CD14-positive monocyte (primary cell): ENCODE data around the gene UGGT1. TPM values are rescaled to one million over a fixed set of nuclear protein-coding genes. Genes with fewer than 3 reads are reported as not detected.

Experiments
- DNase-seq, 3 donors: peaks; one replicate each; pipeline ENCODE4 v3.0.0-alpha.2; 2011 to 2022
- H2AFZ ChIP-seq: 2 replicates; pipeline ENCODE4 v1.6.0; 2012; ENCODE audit warnings: mild to moderate bottlenecking, low read depth, low read length, inconsistent platforms; ENCODE audit not compliant: insufficient read depth, poor library complexity, severe bottlenecking
- H3K27ac ChIP-seq, 2 donors: 1 replicate in 1 of 2; 2 replicates in 1 of 2; pipeline ENCODE4 v1.5.1; 2012 to 2013; ENCODE audit warnings: low read length in 2 of 2, control low read depth in 1 of 2, inconsistent platforms in 1 of 2, low read depth in 1 of 2, mild to moderate bottlenecking in 1 of 2
- H3K27me3 ChIP-seq, 2 donors: one replicate each; pipeline versions ENCODE4 v1.6.0 to v1.6.1; 2011 to 2013; ENCODE audit warnings: low read length in 2 of 2; ENCODE audit not compliant: control insufficient read depth in 2 of 2, insufficient read depth in 2 of 2
- H3K36me3 ChIP-seq, 2 donors: replicated peaks in 1 of 2; 1 replicate in 1 of 2; 2 replicates in 1 of 2; pipeline versions ENCODE4 v1.5.1 to v1.6.1; 2012 to 2013; ENCODE audit warnings: low read length in 2 of 2, control low read depth in 1 of 2, inconsistent platforms in 1 of 2, mild to moderate bottlenecking in 1 of 2; ENCODE audit not compliant: insufficient read depth in 2 of 2, control insufficient read depth in 1 of 2
- H3K4me1 ChIP-seq, 2 donors: 1 replicate in 1 of 2; 2 replicates in 1 of 2; pipeline versions ENCODE4 v1.5.1 to v1.6.1; 2012 to 2013; ENCODE audit warnings: low read length in 2 of 2, control low read depth in 1 of 2, inconsistent platforms in 1 of 2, mild to moderate bottlenecking in 1 of 2, moderate library complexity in 1 of 2; ENCODE audit not compliant: insufficient read depth in 2 of 2, control insufficient read depth in 1 of 2
- H3K4me2 ChIP-seq: replicated peaks from 2 replicates; pipeline ENCODE3; 2012; ENCODE audit warnings: low read length, moderate library complexity, mild to moderate bottlenecking; ENCODE audit not compliant: poor library complexity, severe bottlenecking; ENCODE audit errors: extremely low read depth
- H3K4me3 ChIP-seq, 3 experiments: fragments of 200-600 bp in 1 of 3; sonication (generic) in 1 of 3; replicated peaks in 1 of 3; 1 replicate in 2 of 3; 2 replicates in 1 of 3; pipeline ENCODE4 v1.5.1; 2011 to 2013; ENCODE audit warnings: low read length in 3 of 3, mild to moderate bottlenecking in 3 of 3, control low read depth in 2 of 3, low read depth in 2 of 3, inconsistent platforms in 1 of 3, moderate library complexity in 1 of 3
- H3K79me2 ChIP-seq: 2 replicates; pipeline ENCODE4 v1.6.0; 2012; ENCODE audit warnings: mild to moderate bottlenecking, control low read depth, inconsistent platforms, low read length, moderate library complexity; ENCODE audit not compliant: insufficient read depth
- H3K9ac ChIP-seq: 2 replicates; pipeline ENCODE4 v1.6.0; 2017; ENCODE audit warnings: low read length, mild to moderate bottlenecking; ENCODE audit not compliant: insufficient read depth, poor library complexity, severe bottlenecking
- H3K9me3 ChIP-seq, 2 donors: replicated peaks in 1 of 2; 1 replicate in 1 of 2; 2 replicates in 1 of 2; pipeline versions ENCODE4 v1.5.1 to v1.6.1; 2012 to 2013; ENCODE audit warnings: low read length in 2 of 2, control low read depth in 1 of 2; ENCODE audit not compliant: control insufficient read depth in 1 of 2, insufficient read depth in 1 of 2
- H4K20me1 ChIP-seq: 2 replicates; pipeline ENCODE4 v1.6.0; 2012; ENCODE audit warnings: mild to moderate bottlenecking, low read length, control low read depth, moderate library complexity; ENCODE audit not compliant: insufficient read depth
- H3K27ac Mint-ChIP-seq, 7 donors: one replicate each; pipeline ENCODE4 v1.8.0; 2020; ENCODE audit warnings: mild to moderate bottlenecking in 7 of 7, mixed read lengths in 7 of 7, moderate library complexity in 6 of 7, inconsistent platforms in 2 of 7
- H3K27me3 Mint-ChIP-seq, 3 donors: one replicate each; pipeline ENCODE4 v1.8.0; 2021 to 2022; ENCODE audit warnings: low read depth in 3 of 3, mild to moderate bottlenecking in 3 of 3, mixed read lengths in 3 of 3, moderate library complexity in 3 of 3, inconsistent platforms in 1 of 3
- H3K36me3 Mint-ChIP-seq, 2 donors: one replicate each; pipeline ENCODE4 v1.8.0; 2020; ENCODE audit warnings: mixed read lengths in 2 of 2, inconsistent platforms in 1 of 2, mild to moderate bottlenecking in 1 of 2
- H3K4me1 Mint-ChIP-seq: one replicate; pipeline ENCODE4 v1.8.0; 2020; ENCODE audit warnings: mild to moderate bottlenecking, mixed read lengths
- H3K4me3 Mint-ChIP-seq, 2 donors: one replicate each; pipeline ENCODE4 v1.8.0; 2020; ENCODE audit warnings: mild to moderate bottlenecking in 2 of 2, mixed read lengths in 2 of 2, moderate library complexity in 1 of 2
- H3K9me3 Mint-ChIP-seq, 7 donors: one replicate each; pipeline ENCODE4 v1.8.0; 2020 to 2022; ENCODE audit warnings: mixed read lengths in 7 of 7, mild to moderate bottlenecking in 6 of 7, moderate library complexity in 6 of 7, inconsistent platforms in 2 of 7
- WGBS: methylation state at CpG from one replicate; pipeline ENCODE4 v1.1.5; 2013; ENCODE audit warnings: missing lambda C conversion rate; ENCODE audit not compliant: insufficient coverage; 5-methylcytosine and 5-hydroxymethylcytosine counted together
- intact Hi-C, 2 donors: fragments of 100-400 bp; cut with micrococcal nuclease; formaldehyde crosslinking; loops; one replicate each; pipeline versions ENCODE4 v1.15.0 to v1.15.1; 2023
- polyA plus RNA-seq, 3 donors: library from polyadenylated mRNA; depleted of rRNA in 1 of 3; unstranded in 2 of 3; stranded (reverse) in 1 of 3; fragments of 300-500 nt in 2 of 3; fragments of >200 nt in 1 of 3; fragmentation: Illumina TruSeq in 2 of 3; gene quantifications; 1 replicate in 2 of 3; 2 replicates in 1 of 3; pipeline ENCODE4 v1.2.3, GENCODE V29; 2012 to 2021
- TF ChIP-seq, protein P1 (sequence below): fragments of 200-600 bp; IDR thresholded peaks from one replicate; pipeline ENCODE4 v1.8.0; 2022; ENCODE audit warnings: antibody characterized with exemption, mild to moderate bottlenecking

The UGGT1 gene
- polyA plus RNA-seq, 3 donors: 8.7 to 15.8 (median 13.8) TPM

DNA sequence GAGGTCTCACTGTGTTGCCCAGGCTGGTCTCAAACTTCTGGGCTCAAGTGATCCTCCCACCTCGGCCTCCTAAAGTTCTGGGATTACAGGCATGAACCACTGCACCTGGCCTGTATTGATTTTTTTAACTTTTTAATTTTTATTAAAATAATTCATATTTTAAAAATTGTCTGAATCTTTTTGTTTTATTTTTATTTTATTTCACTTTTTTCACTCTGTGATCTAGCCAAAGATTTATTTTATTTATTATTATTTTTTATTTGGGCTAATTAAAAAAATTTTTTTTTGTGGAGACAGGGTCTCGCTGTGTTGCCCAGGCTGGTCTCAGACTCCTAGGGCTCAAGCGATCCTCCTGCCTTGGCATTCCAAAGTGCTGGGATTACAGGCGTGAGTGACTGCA lies 14.1 kb downstream of the UGGT1 start:
- Histone ChIP-seq H3K9ac (no peak overlapping the region), H3K79me2 (peaks cover 43% of the 10 kb centered on the region), H3K27me3 (no peaks in the 10 kb centered on the region), H4K20me1 (peaks cover 29% of the 10 kb centered on the region), H3K36me3 (peaks cover 56 to 85% of the 10 kb centered on the region in 2 donors), H3K4me1 (peaks cover 0 to 10% of the 10 kb centered on the region in 2 donors), H3K9me3 (no peaks in the 10 kb centered on the region), H2AFZ (no peak overlapping the region), H3K4me2 (no peak overlapping the region), H3K27ac (no peak overlapping the region), H3K4me3 (no peak overlapping the region)
- no peak for DNase-seq
- Mint-ChIP-seq H3K36me3 (peaks cover 48 to 70% of the 10 kb centered on the region in 2 donors), H3K4me3 (no peak overlapping the region), H3K27me3 (no peaks in the 10 kb centered on the region), H3K9me3 (no peaks in the 10 kb centered on the region), H3K4me1 (peaks cover 12% of the 10 kb centered on the region), H3K27ac (no peak overlapping the region)
- no CpG with 5 or more reads among the region's 4 CpGs for WGBS
- TF ChIP-seq, protein P1, sequence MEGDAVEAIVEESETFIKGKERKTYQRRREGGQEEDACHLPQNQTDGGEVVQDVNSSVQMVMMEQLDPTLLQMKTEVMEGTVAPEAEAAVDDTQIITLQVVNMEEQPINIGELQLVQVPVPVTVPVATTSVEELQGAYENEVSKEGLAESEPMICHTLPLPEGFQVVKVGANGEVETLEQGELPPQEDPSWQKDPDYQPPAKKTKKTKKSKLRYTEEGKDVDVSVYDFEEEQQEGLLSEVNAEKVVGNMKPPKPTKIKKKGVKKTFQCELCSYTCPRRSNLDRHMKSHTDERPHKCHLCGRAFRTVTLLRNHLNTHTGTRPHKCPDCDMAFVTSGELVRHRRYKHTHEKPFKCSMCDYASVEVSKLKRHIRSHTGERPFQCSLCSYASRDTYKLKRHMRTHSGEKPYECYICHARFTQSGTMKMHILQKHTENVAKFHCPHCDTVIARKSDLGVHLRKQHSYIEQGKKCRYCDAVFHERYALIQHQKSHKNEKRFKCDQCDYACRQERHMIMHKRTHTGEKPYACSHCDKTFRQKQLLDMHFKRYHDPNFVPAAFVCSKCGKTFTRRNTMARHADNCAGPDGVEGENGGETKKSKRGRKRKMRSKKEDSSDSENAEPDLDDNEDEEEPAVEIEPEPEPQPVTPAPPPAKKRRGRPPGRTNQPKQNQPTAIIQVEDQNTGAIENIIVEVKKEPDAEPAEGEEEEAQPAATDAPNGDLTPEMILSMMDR: no peak
- intact Hi-C loops: no loop called here

DNA sequence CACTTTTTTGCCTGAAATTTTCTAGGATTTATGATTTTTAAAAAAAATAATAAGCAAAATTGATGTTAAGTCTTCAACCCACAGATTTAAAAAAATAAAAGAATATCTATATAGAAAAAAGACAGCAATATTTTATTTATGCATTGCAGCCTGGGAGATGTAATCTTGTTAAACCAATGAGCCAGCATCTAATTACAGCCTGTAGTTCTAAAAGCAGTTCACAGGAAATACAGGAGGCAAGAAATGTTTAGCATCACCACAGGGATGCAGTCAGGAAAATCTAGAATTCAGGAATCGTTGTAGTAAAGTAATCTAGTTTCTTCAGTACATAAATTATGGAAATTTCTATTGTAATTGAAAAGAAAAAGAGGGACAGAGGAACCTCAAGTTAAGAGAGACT lies 17.2 kb downstream of the UGGT1 start:
- Histone ChIP-seq H3K4me3 (no peak overlapping the region), H3K9ac (no peak overlapping the region), H2AFZ (no peak overlapping the region), H3K9me3 (no peaks in the 10 kb centered on the region), H3K27me3 (no peaks in the 10 kb centered on the region), H3K36me3 (peaks cover 62 to 80% of the 10 kb centered on the region in 2 donors), H3K4me1 (peaks cover 0 to 3% of the 10 kb centered on the region in 2 donors), H3K27ac (no peak overlapping the region), H3K4me2 (no peak overlapping the region), H3K79me2 (peaks cover 14% of the 10 kb centered on the region), H4K20me1 (peaks cover 9% of the 10 kb centered on the region)
- Mint-ChIP-seq H3K36me3 (peaks cover 50 to 76% of the 10 kb centered on the region in 2 donors), H3K4me3 (no peak overlapping the region), H3K27me3 (no peaks in the 10 kb centered on the region), H3K27ac (no peak overlapping the region), H3K9me3 (no peaks in the 10 kb centered on the region), H3K4me1 (peaks cover 6% of the 10 kb centered on the region)
- intact Hi-C loops: no loop called here
- no peak for DNase-seq
- no CpG with 5 or more reads among the region's 1 CpG for WGBS
- TF ChIP-seq, protein P1: no peak
